ENCODE results near the gene CYLD.

CYLD gene

GRCh38 chr16:50821586-50821985, 79.7 kb downstream of the CYLD start:
- FAIRE-seq: no peak

DNA sequence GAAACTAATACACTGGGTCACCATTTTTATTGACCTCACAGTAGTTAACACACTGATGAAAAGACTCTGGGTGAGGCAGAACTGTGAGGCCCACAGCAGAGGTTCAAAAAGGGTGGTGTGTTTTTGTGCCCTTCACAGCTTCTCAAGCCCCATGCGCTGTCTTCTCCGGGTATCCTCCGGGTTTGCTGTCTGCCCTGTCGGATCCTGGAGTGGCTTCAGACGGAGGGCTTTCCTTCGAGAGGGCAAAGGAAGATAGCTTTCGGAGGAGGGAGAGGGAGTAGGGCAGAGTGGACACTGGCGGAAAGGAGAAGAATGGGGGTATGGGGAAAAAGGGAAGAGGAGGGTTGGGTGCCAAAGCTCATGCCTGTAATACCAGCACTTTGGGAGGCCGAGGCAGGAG, 80.8 kb downstream of the CYLD start:
- FAIRE-seq: no peak

GRCh38 chr16:50826797-50827316, 85.0 kb downstream of the CYLD start:
- no peak for FAIRE-seq

- no peak for FAIRE-seq
Observed at GRCh38 chr16:50828164-50828702, 86.3 kb downstream of the CYLD start.

DNA sequence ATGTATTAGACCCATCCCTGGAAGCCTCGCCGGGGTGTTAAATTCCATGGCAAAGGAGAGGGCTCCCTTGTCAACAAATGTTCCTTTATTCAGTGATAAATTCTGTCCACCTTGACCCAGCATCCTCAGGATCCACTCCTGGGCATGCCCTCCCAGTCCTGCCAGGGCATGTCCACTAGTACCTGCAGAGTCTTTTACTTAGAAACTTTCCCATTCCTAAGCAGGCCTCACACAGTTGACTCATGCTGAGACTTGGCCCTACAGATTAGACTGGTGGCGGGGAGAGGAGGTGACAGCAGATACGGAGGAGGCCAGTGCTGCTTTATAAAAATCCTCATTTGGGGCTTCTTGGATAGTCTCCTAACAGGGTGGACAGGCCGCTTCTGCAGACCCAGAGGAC, 88.8 kb downstream of the CYLD start:
- no peak for FAIRE-seq

DNA sequence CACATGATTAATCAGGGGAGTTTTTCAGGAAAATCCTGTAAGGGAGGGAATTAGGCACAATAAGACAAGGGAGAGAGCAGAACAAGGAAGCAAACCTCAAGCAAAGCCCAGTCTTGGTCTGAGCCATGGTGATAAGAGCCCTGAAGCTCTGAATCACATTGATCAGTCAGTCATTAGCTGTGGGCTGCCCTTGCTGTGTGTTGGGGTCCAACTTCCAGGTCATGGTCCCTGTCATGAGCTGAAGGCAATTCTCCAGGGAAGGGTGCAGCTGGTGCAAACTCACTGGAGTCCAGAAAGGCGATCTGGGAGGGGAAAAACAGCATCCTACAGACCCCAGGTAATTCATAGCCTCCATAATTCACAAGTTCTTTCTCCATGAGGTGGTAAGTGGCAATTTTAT, 89.9 kb downstream of the CYLD start:
- no peak for FAIRE-seq

- no peak for FAIRE-seq
Observed at GRCh38 chr16:50833929-50834328, 92.0 kb downstream of the CYLD start.

DNA sequence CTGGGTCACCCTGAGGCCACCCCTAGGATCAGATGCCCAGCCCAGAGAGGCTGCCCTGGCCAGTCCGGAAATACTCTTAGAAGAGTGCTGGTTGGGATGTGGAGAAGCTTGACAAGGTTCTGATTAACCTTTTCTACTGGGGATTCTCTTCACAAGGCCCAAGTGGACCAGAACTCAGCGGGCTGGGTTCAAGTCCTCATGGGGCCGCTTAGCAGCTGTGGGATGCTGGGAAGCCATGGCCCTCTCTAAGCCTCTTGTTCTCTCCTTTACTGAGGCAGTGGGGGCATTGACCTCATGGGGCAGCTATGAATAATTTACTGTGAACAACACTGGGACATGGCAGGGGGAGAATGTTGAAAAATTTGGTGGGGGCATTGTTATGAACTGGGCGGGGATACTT, 92.8 kb downstream of the CYLD start:
- no peak for FAIRE-seq

DNA sequence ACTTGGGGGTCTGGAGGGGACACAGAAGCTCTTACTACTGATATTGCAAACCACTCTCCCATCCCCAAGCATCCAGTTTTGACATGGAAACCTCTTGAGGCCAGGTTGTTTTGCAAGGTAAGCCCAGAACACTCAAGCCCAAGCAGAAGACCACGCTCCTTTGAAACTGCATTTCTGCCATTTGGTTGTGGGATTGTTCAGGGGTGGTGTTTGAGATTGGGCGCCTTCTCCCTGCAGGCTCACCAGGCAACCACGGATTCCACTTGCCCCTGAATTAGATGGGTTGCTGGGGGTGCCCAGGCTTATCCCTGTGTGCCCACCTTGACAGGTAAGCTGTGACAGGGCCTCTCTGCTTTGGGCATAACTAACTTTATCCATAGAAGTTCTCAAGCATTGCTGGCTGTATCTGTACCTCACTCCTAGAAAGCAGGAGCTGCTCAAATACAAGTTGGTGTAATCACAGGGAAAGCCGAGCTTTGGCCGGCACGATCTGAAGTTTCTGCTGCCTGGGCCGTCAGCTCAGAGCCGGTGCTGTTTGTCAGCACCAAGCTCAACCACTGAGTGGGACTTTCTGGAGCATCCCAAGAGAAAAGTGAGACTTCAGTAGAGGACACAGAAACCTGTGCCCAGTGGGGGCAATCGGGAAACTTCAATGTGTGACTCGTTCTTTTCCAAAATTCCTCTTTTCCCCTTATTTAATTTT, 93.6 kb downstream of the CYLD start:
- FAIRE-seq: no peak

DNA sequence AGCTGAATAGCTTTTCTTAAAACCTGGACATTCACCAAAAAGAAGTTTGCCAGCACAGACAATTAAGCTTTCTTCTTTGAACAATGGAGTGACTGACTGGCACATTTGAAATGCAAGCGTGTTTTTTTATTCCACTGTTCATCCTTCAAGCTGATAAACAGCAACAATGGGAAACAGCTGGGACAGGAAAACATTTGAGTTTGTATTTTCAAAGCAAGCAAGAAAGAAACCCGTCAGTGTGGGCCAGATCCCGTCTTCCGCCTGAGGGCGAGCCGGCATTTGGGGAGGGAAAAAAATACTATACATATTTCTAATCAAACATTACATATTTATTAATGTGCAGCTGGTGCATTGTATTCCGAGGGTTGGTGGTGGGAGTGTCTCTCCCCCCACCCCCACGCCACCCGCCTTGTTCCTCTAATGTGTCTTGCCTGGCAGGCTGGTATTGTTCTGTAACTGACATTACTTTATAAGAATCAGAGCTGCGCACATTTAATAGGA, 94.3 kb downstream of the CYLD start:
- FAIRE-seq: no peak

DNA sequence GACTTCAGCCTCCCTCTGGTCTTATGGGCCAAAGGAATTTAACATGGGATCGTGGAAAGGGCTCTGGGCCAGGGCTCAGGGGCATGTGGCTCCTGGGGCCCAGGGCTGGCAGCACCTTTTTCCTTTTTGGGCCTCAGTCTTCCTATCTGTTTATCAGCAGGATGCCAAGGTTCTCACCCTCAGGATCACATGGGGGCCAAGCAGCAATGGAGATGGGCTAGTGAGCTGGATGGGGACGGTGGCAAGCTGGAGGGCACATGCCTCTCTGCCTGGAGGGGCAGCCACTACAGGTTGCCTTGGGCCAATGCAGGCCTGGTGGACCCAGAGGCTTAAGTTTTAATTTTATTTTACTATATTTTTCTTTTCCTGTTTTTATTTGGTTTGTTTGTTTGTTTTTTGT, 95.4 kb downstream of the CYLD start:
- no peak for FAIRE-seq

GRCh38 chr16:50838165-50838564, 96.3 kb downstream of the CYLD start:
- no peak for FAIRE-seq

DNA sequence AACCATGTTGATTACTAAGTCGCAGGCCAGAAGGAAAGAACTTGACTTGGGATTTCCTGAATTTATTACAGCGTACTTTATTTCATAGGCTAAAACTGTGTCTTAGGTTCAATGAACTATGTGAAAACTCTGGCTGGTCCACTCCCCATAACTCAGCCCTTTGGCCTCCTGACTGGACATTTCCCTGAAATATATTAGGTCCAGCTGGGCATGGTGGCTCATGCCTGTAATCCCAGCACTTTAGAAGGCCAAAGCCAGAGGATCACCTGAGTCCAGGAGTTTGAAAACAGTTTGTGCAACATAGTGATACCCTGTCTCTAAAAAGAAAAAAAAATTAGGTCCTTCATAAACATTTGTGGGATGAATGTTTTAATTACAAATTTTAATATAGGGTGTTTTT, 97.0 kb downstream of the CYLD start:
- no peak for FAIRE-seq

DNA sequence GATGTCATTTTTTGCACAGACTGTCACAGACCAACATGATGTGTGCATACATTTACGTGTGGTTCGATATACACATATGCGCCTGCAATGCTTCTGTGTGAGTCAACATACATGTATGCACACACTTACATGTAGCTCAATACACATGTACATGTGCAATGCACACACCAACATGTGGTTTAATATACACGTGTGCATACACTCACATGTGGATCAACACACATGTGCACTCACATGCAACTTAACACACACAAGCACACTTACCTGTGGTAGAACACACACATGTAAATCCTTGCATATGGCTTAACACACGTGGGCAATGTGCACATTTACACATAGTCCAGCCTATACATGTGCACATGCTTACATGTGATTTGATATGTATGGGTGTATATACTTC, 97.5 kb downstream of the CYLD start:
- no peak for FAIRE-seq

DNA sequence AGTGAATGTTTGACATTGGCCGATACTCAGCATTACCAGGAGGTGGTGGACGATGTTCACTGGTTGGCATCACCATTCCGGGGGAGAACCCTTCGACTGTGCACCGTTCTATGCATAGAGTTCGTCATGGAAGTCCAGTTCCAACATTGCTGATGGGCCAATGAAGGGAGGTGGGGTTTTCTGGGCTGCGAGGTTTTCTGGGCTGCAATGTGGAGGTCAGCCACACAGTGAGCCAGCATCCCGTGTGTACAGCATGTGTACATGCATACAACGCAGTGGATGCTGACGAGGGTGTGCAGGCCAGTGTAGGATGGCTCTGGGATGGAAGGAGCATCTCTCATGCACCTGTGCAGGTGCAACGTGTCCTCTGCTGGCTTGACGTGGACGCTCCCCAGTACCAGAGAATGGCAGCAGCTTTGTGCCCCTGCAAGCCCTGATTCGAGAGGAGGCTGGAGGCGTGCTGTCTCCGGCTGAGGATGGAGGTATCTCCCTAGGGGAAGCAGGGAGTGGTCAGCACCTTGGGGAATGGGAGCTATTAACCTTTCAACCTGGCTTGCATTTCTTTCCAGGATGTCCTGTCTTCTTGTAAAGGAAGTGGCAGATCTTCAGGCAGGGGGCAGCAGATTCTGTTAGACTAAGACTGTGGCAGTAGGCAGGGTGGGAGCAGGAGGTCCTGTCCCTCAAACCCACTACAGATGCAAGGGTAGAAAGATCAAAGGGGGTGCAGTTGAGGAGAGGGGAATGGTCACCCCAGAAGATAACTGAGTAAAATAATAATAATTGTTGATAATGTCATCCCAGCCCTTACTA, 98.2 kb downstream of the CYLD start:
- FAIRE-seq: no peak

GRCh38 chr16:50841081-50841886, 99.4 kb downstream of the CYLD start:
- FAIRE-seq: no peak

DNA sequence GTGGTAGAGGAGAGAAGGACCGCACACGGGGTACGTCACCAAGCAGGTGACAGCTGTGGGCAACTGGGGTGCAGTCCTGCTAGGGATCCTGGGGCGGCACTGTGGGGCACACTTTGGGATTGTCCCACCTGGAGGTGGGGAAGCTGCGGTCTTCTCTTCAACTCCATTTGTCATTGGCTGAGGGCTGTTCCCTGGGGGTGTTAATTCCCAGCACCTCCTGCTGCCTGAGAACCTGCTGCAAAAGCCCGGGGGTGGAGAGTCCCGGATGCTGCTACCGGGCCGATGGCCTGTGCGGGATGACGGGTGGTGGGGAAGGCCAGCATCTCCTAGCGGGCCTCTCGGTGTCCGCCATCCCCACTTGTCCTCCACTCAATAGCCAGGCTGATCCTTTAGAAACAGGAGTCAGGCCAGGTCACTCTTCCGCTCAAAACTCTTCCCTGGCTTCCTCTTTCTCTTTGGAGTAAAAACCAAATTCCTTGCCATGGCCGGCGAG, 100.2 kb downstream of the CYLD start:
- no peak for FAIRE-seq

DNA sequence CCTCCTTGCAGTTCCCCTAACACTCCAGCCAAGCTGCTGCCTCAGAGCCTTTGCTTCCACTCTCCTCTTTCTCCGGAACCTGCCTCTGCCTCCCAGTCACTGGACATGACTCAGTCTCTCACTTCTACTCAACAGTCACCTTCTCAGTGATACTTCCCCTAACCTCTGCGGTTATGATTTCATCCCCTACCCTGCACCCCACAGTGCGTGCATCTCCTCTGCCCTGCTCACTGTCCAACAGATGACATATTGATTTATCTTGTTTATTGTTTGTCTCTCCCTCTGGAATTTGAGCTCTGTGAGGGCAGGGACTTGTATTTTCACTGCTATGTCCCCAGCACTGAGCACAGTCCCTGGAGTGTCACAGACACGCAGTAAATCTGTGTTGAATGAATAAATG, 100.7 kb downstream of the CYLD start:
- no peak for FAIRE-seq

- no peak for FAIRE-seq
Observed at GRCh38 chr16:50844840-50845239, 103.0 kb downstream of the CYLD start.

DNA sequence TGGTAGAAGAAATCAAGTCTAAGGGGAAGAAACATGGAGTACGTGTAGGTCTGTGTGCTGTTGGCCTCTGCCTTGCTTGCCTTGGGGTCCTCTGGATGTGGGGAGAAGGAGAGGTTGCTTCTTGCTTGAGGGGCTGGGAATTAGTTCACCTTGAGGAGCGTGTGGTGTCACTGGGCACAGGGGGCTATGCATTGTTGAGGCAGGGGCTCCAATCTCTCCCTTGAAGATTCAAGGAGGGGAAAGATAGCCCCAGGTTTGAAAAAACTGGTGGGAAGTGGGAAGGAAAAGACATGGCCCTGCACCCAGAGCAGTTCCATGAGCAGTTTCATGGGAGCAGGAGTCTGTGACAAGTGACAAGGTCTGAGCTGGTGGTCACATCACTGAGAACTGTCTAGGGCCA, 103.4 kb downstream of the CYLD start:
- FAIRE-seq: no peak

GRCh38 chr16:50846511-50846910, 104.6 kb downstream of the CYLD start:
- FAIRE-seq: no peak

DNA sequence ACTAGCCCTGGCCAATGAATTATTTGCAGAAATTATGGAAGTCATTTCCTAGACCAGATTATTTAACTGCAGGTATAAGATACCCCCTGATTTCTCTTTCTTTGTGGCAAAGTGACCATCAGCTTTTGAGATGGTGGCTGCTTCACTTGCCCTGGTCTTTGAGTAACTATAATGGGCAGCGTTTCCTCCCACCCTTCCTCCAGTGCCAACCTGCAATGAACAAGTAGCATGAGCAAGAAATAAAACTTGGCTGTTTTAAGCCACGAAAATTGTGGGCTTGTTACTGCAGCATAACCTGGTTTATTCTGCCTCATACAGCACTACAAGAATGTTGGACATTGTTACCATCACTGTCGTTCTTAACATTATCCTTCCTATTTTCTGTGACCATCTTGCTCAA, 105.3 kb downstream of the CYLD start:
- no peak for FAIRE-seq

Data from G401.6 (cell line).